GM19043 (cell line): ENCODE results near the gene NOXA1.

ENCODE experiments used
- ATAC-seq: cut with Tn5 transposase; IDR thresholded peaks from one replicate; pipeline ENCODE4 v1.9.1; 2021; ENCODE audit warnings: low read depth; ENCODE audit not compliant: unreplicated experiment

Gene NOXA1

DNA sequence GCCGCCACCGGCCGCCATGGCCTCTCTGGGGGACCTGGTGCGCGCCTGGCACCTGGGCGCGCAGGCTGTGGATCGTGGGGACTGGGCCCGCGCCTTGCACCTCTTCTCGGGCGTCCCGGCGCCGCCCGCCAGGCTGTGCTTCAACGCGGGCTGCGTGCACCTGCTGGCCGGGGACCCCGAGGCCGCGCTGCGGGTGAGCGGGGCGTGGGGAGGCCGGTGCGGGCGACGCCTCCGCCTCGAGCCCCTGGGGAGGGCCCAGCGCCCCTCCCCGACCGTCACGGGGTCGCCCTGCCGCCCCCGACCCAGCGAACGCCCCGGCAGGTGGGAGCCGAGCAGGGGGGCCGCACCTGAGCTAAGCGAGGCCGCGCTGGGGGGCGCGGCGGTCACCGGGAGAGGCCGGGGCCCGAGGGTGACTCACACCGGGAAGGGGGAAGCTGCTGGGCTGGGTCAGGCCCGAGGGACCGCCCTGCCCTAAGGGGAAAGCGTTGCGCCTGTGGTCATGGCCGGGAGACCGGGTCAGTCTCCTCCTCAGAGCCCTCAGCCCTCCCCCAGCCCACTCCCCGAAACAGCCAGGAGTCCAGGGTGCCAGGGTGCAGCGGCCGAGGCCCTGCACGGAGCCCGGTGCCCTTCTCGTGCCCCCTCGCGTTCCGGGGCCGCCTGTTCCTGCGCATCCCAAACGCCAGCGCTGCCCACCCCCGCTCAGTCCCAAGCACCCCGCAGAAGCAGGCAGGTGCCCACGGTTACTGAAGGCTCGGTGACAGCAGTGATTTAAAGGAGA lies 510 bp downstream of the NOXA1 start:
- ATAC-seq: no peak

DNA sequence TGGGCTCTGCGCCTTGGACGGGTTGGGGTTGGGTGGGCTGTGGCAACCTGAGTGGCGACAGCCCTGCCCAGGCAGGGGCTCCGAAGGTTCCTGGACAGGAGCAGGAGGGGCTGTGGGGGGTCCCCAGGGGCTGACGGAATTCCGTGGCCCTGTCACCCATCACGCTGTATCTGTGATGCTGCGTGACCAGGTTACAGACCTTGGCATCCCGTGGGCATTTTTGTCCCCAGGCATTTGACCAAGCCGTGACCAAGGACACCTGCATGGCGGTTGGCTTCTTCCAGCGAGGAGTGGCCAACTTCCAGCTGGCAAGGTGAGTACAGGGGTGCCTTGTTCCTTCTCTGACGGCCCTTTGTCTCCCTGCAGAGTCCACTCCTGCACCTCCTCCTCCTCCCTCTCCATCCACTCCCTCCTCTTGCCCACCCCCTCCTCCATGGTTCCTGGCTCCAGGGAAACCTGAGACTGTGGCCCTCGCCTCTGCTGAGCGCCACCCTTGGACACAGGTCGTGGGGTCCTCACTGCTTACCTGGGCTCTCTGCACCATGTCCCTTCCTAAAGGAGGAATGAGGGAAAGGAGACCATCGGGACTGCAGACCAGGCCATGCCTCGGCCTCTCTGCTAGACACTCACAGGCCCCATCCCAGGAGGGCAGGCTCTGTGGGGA lies 3.0 kb downstream of the NOXA1 start:
- ATAC-seq: no peak

DNA sequence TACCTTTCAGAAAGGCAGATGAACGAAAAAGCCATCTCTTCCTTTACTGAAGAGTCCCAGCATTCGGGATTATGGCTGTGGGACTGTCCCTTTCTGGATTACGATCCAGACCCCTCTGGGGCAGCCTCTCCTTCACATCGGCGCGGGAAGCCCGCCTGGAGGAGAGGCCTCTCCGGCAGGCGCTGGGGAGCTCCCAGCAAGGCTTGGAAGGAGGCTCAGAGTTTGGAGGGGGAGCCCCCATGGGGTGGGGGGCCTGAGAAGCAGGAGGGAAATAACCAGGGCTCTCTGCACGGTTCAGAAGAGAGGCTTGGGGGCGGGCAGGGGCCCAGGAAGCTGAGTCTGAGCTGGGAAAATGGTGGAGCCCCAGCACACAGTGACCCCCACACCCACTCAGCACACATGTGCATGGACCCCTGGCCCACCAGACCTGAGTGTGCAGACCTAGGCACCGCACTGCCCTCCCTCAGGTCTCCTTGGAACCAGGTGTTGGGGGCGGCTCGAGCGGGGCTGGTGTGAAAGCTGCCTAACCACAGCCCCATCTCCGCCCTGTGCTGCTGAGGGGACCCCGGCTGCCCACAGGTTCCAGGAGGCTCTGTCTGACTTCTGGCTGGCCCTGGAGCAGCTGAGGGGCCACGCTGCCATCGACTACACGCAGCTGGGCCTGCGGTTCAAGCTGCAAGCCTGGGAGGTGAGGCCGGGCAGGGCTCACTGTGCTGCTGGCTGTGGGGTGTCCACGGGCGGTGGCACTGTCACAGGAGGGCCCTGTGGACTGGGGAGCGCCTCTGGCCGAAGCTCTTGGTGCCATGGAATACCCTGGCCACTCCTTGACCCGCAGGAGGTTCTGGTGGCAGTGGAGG lies 4.5 kb downstream of the NOXA1 start:
- ATAC-seq: no peak

DNA sequence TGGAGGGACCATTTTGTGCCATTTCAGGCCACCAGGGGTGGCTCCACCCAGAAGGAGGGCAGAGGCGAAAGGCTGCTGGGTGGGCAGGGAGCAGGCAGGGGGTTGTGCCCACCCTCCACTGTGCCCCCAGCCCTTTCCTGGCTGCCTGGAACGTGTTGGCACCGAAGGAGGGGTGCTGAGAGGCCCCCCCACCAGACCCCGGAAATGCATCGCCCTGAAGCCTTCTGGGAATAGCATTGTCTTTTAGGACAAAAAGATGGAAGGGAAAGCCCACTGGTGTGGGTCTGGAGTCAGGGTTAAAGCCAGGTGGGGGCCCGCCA lies 5.1 kb downstream of the NOXA1 start:
- no peak for ATAC-seq

DNA sequence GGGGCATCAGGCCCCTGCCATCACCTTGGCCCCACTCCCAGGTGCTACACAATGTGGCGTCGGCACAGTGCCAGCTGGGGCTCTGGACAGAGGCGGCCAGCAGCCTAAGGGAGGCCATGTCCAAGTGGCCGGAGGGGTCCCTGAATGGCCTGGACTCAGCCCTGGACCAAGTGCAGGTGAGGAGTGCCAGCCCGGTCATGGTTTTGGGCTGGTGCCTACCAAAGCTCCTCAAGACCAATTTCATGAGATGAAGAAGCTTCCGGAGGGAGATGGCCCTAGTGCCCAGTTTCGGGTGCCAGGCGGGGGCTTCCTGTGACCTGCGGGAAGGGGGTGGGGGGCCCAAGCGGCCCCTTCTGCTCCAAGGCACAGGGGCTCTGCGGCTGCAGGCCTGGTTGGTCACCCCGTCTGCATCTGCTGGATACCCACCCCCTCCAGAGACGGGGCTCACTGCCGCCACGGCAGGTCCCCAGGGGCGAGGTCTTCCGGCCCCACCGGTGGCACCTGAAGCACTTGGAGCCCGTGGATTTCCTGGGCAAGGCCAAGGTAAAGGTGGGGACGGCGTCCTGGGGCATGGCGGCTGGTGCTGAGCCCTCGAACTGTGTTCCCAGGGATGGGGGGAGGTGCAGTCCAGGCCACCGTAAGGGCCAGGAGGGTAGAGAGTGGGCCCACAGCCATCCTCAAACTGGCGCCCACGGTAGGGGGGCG lies 5.8 kb downstream of the NOXA1 start:
- no peak for ATAC-seq

DNA sequence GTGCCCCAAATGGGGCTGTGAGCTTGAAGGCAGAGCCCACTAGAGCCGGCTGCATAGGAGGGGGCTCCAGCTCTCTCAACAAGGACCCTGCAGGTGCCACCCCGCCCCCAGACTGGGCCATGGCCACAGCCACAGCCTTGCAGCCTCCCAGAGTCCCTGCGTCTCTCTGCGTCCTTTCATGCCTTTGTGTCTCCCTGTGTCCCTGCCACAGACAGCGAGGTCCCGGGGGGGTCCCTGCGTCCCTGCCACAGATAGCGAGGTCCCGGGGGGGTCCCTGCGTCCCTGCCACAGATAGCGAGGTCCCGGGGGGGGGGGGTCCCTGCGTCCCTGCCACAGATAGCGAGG lies 6.3 kb downstream of the NOXA1 start:
- no peak for ATAC-seq

DNA sequence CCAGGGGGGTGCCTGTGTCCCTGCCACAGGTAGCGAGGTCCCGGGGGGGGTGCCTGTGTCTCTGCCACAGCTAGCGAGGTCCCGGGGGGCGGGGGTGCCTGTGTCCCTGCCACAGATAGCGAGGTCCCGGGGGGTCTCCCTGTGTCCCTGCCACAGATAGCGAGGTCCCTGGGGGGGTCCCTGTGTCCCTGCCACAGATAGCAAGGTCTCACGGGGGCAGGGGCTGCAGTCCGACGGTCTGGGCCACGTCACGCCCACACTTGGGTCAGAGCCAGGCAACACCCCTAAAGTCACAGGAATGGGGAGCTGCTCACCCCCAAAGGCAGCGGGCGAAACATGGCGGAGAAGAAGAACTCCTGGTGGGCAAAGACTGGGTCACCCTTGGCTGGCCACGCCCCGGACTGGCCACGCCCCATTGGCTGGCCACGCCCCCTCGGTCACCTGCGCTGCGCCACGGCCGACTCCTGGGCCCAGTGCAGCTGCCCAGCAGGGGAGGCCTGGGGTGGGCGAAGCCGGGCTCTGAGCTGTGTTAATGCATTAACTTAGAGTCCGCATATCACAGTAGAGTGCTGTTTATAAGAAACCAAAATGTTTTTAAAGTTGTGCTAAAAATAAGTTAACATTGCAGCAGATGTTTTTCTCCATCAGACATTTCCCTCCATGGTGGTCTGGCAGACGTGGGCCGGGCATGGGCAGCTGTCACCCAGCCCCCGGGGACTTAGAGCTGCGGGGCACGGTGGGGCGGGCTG lies 7.0 kb downstream of the NOXA1 start:
- ATAC-seq: no peak

DNA sequence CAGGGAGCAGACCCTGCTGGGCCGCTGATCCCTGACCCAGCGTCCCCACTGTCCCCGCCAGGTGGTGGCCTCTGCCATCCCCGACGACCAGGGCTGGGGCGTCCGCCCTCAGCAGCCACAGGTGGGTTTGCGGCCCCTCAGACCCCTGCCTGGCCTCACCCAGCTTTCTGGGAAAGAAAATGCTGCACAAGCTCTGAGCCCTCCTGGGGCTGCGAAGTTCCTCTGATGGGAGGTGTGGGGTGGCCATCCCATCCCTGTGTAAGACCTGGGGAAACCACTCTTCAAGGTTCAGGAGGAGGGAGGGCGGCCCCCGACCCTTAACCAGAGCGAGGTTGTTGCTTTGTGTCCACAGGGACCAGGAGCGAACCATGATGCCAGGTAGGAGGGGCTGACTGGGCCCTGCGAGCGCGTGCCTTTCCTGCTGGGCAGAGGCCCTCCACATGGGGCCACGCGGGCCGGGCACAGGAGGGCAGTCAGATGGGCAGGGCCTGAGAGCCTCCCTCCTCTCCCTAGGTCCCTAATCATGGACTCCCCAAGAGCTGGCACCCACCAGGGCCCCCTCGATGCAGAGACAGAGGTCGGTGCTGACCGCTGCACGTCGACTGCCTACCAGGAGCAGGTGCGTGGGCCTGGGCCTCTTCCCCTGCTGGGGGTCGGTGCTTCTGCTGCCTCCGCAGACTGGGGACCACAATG lies 7.7 kb downstream of the NOXA1 start:
- no peak for ATAC-seq

DNA sequence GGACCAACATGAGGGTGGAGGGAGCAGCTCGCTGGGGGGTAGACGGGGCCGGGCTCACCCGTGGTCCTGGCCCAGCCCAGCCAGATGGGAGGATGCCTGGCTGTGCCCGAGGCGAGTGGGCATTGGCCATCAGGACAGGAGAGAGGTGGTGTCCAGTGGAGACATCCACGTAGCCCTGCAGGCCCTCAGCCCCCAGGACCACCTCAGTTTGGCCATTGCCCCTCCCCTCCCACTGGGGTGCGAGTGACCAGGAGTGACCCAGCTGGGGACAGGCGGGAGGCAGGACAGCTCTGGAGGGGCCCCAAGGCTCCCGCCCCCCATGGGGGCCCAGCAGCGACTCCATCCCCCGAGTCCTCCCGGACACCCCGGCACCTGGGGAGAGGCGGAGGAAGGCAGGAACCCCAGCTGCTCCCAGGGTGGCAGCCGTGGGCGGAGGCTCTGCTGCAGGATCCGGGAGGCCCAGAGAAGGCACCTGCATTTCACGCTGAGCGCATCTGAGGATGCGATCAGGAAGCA lies 8.3 kb downstream of the NOXA1 start:
- ATAC-seq: no peak

DNA sequence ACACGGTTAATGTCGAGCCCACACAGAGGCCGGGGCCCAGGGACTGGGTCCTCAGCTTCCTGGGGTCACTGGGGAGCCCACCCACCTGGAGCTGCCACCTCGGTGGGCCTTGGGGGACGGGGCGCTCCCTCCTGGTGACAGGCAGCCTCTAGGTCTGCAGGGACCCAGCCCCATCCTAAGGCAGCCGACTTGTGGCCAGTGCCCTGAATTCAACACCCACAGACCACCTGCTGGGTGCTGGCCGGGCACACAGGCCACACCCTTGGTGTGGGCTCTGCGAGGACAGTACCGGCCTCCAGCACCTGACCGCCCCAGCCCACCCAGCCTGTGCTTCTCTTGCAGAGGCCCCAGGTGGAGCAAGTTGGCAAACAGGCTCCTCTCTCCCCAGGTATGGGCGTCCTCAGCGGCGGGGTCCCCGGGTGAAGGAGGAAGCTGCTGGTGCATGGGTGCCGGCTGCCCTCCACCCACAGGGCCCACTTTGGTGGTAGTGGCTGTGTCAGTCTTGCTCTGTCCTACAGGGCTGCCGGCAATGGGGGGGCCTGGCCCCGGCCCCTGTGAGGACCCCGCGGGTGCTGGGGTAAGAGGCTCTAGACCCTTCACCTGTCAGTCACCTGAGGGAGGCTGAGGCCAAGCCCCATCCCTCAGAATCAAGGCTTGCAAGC lies 9.6 kb downstream of the NOXA1 start:
- ATAC-seq: no peak

DNA sequence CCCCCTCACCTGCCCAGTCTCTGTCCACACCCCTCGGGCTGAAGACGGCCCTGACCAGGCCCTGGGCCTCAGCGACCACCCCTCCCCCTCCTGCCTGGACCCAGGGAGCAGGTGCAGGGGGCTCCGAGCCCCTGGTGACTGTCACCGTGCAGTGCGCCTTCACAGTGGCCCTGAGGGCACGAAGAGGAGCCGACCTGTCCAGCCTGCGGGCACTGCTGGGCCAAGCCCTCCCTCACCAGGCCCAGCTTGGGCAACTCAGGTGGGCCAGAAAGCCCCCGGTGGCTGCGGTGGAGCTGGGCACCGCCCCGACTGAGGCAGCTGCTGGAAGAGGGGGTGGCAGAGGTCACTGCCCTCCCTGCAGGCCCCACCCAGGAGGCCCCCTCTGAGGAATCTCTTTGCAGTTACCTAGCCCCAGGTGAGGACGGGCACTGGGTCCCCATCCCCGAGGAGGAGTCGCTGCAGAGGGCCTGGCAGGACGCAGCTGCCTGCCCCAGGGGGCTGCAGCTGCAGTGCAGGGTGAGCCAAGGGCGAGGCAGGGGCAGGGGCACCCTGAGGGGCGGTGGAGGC lies 10.2 kb downstream of the NOXA1 start:
- no peak for ATAC-seq

DNA sequence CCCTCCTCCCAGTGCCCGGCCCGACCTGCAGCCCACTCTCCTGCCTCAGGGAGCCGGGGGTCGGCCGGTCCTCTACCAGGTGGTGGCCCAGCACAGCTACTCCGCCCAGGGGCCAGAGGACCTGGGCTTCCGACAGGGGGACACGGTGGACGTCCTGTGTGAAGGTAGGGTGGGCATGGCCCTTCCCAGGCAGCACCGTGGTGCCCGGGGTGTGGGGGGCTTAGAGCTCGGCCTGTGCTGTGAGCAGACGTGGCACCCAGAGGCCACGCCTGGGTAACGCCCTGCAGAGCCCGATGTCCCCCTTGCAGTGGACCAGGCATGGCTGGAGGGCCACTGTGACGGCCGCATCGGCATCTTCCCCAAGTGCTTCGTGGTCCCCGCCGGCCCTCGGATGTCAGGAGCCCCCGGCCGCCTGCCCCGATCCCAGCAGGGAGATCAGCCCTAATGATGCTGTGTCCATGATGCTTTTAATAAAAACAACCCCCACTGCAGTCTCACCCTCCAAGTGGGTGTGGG lies 10.8 kb downstream of the NOXA1 start:
- ATAC-seq: no peak

DNA sequence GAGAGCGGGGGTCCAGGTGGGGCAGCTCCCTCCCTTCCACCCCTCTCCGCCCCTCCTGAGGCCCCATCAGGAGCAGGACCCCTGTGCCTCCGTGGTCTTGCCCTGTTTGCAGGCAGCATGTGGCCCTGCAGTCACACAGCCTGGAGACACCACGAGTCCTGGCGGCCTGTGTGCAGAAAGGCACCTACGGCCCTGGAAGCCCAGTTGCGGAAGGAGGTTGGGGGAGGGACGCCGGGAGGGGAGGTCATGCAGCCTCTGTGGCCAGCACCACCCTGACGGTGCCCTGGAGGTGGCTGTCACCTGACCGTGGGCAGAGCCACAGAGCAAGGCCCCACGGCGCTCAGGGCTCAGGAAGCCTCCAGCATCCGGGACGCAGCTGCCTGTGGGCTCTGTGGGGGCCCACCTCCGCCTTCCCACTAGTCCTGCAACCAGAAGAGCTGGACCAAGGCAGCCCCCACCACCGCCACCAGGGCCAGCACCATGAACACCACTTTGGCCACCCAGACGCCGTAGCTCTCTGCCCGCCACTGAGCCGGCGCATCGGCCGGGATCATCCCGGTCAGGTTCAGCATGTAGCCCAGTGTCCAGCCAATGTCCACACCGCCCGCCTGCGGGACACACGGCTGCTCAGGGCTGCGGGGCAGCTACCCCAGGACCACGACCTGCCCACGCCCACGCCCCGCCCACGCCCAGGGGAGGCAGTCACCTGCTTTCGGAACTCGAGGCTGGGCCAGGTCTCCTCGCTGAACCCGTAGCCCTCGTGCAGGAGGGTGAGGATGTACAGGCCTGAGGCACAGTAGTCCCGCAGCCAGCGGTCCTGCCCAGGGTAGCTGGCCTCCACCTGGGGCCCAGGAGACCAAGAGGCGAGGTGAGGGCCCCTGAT lies 11.5 kb downstream of the NOXA1 start:
- ATAC-seq: no peak

DNA sequence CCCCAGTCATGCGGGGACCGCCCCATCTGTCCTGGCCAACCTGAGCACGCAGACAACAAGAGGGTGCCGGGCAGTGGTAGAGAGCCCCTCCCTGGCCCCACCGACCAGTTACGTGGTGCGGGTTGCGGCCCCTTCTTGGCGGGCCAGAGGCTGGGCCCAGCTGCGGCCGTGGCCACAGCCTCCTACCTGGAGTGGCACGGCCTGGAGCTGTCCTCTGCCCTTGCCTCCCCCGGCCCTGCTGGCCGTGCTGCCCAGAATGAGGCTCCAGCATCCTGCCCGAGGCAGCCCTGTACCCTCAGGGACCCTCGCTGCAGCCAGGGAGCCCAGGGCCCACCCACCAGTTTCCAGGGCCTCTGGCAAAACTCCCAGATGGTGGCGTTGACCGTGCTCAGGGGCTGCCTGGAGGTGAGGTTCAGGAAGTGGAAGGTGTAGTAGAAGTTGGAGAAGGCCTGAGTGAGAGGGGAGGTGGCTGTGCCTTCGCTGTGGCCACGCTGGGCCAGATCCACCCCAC lies 12.2 kb downstream of the NOXA1 start:
- no peak for ATAC-seq

DNA sequence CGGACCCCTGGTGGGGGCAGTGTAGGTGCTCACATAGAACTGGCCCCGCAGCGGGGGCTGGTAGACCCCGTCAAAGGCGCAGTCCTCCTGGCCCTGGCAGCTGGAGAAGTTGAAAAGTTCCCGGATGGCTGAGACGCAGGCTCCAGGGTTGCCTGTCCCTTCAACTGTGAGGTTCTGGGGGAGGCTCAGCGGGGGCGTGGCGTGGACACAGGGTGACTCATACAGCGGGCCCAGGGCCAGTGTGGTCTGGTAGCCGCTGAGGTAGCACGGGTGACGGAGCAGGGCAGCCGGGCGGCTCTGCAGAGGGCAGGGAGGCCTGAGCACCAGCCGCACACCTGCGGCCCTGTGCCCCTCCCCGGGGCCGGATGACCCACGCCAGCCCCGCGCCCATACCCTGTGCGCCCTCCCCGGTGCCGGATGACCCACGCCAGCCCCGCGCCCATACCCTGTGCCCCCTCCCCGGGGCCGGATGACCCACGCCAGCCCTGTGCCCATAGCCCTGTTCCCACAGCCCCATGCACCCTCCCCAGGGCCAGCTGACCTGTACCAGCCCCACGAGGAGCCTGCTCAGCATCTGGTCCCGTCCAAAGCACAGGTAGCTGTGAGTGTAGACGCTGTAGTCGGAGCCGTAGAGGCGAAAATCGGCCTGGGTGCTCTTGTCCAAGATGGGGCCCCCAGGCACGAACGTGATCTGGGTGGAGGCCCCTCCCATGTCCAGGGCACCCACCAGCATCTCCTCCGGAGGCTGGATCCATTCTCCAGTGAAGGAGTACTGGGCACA lies 13.0 kb downstream of the NOXA1 start:
- no peak for ATAC-seq

DNA sequence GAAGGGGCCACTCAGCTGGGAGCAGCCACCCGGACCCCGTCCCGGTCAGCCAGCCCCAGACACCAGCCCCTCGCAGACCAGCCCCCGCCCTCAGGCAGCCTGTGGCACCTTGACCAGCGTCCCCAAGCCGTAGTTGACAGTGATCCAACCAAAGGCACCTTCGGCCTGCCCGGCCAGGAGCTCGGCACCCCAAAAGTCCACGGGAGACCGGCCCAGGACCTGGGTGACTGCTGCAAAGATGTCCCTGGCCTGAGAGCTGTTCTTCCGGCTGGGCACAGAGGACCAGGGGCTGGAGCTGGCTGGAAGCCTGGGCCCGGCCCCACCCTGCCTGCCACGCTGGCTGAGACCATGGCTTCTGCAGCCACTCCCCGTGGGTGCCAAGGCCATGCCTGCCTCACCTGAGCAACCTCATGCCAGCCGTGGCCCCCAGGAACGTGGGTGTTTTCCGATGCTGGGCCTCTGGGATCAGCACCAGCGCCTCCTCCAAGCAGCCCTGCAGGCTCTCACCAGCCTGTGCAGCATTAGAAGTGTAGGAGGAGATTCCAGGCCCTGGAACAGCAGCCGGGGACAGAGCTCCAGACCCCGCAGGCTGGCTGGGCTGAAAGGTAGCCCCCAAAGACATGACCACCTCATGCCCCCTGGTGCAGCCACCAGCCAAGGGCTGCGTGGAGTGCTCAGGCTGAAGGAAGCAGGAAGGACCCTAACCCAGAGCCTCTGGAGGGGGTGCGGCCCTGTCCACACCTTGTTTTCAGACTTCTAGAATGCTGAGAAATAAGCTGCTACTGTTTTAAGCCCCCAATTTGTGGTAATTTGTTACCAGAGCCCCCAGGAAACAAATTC lies 13.8 kb downstream of the NOXA1 start:
- no peak for ATAC-seq
